ENCODE results near the gene UBE2G2.

The UBE2G2 gene

GRCh38 chr21:44823179-44823660 lies 21.6 kb upstream of the UBE2G2 start:
- no peaks in the 10 kb centered on the region for H3K27me3 ChIP-seq (ENCODE audit: control insufficient read depth in 5 of 5, insufficient read depth in 4 of 5, low read length in 5 of 5)
- H3K4me3 ChIP-seq (ENCODE audit: low read depth in 1 of 5, low read length in 5 of 5), result no peak overlapping the region
- no peak overlapping the region for H3K9ac ChIP-seq (ENCODE audit: low read length in 5 of 5)
- H3K4me1 ChIP-seq (ENCODE audit: control insufficient read depth in 5 of 5, insufficient read depth in 5 of 5, low read length in 5 of 5), result peaks cover 0 to 8% (median 4%) of the 10 kb centered on the region in 5 donors
- H3K9me3 ChIP-seq (ENCODE audit: control insufficient read depth in 5 of 5, low read length in 5 of 5), result peaks cover 12 to 57% (median 54%) of the 10 kb centered on the region in 5 donors
- no peak overlapping the region for H3K27ac ChIP-seq (ENCODE audit: low read depth, low read length)
- H3K36me3 ChIP-seq (ENCODE audit: control insufficient read depth in 5 of 5, insufficient read depth in 5 of 5, low read length in 5 of 5), result no peaks in the 10 kb centered on the region

GRCh38 chr21:44822484-44823178 lies 21.0 kb upstream of the UBE2G2 start:
- no peak overlapping the region for H3K4me3 ChIP-seq (ENCODE audit: low read depth in 1 of 5, low read length in 5 of 5)
- peaks cover 7 to 52% (median 48%) of the 10 kb centered on the region in 5 donors for H3K9me3 ChIP-seq (ENCODE audit: control insufficient read depth in 5 of 5, low read length in 5 of 5)
- H3K36me3 ChIP-seq (ENCODE audit: control insufficient read depth in 5 of 5, insufficient read depth in 5 of 5, low read length in 5 of 5), result no peaks in the 10 kb centered on the region
- H3K27ac ChIP-seq (ENCODE audit: low read depth, low read length), result no peak overlapping the region
- H3K4me1 ChIP-seq (ENCODE audit: control insufficient read depth in 5 of 5, insufficient read depth in 5 of 5, low read length in 5 of 5), result peaks cover 0 to 8% (median 4%) of the 10 kb centered on the region in 5 donors
- H3K27me3 ChIP-seq (ENCODE audit: control insufficient read depth in 5 of 5, insufficient read depth in 4 of 5, low read length in 5 of 5), result no peaks in the 10 kb centered on the region
- H3K9ac ChIP-seq (ENCODE audit: low read length in 5 of 5), result no peak overlapping the region

GRCh38 chr21:44820851-44821250 lies 19.2 kb upstream of the UBE2G2 start:
- H3K9me3 ChIP-seq (ENCODE audit: control insufficient read depth in 5 of 5, low read length in 5 of 5), result peaks cover 4 to 44% (median 41%) of the 10 kb centered on the region in 5 donors
- H3K4me3 ChIP-seq (ENCODE audit: low read depth in 1 of 5, low read length in 5 of 5), result no peak overlapping the region
- no peak overlapping the region for H3K27ac ChIP-seq (ENCODE audit: low read depth, low read length)
- peaks cover 0 to 24% (median 19%) of the 10 kb centered on the region in 5 donors for H3K4me1 ChIP-seq (ENCODE audit: control insufficient read depth in 5 of 5, insufficient read depth in 5 of 5, low read length in 5 of 5)
- H3K36me3 ChIP-seq (ENCODE audit: control insufficient read depth in 5 of 5, insufficient read depth in 5 of 5, low read length in 5 of 5), result no peaks in the 10 kb centered on the region
- no peaks in the 10 kb centered on the region for H3K27me3 ChIP-seq (ENCODE audit: control insufficient read depth in 5 of 5, insufficient read depth in 4 of 5, low read length in 5 of 5)
- H3K9ac ChIP-seq (ENCODE audit: low read length in 5 of 5), result no peak overlapping the region

- Histone ChIP-seq H3K27ac (ENCODE audit: low read depth, low read length) (no peak overlapping the region), H3K9ac (ENCODE audit: low read length in 5 of 5) (no peak overlapping the region), H3K9me3 (ENCODE audit: control insufficient read depth in 5 of 5, low read length in 5 of 5) (peaks cover 4 to 44% (median 41%) of the 10 kb centered on the region in 5 donors), H3K4me1 (ENCODE audit: control insufficient read depth in 5 of 5, insufficient read depth in 5 of 5, low read length in 5 of 5) (peaks cover 0 to 36% (median 28%) of the 10 kb centered on the region in 5 donors), H3K4me3 (ENCODE audit: low read depth in 1 of 5, low read length in 5 of 5) (no peak overlapping the region), H3K27me3 (ENCODE audit: control insufficient read depth in 5 of 5, insufficient read depth in 4 of 5, low read length in 5 of 5) (no peaks in the 10 kb centered on the region), H3K36me3 (ENCODE audit: control insufficient read depth in 5 of 5, insufficient read depth in 5 of 5, low read length in 5 of 5) (no peaks in the 10 kb centered on the region)
Observed at GRCh38 chr21:44819283-44820243, 17.9 kb upstream of the UBE2G2 start.

- Histone ChIP-seq H3K9ac (ENCODE audit: low read length in 5 of 5) (peak overlapping the region in 4 of 5 donors; percentile 73 to 87 (median 75)), H3K36me3 (ENCODE audit: control insufficient read depth in 5 of 5, insufficient read depth in 5 of 5, low read length in 5 of 5) (peaks cover 0 to 4% (median 3%) of the 10 kb centered on the region in 5 donors), H3K4me3 (ENCODE audit: low read depth in 1 of 5, low read length in 5 of 5) (peak overlapping the region in 4 of 5 donors; percentile 54 to 73 (median 64)), H3K27ac (ENCODE audit: low read depth, low read length) (peak overlapping the region; percentile 57), H3K27me3 (ENCODE audit: control insufficient read depth in 5 of 5, insufficient read depth in 4 of 5, low read length in 5 of 5) (no peaks in the 10 kb centered on the region), H3K4me1 (ENCODE audit: control insufficient read depth in 5 of 5, insufficient read depth in 5 of 5, low read length in 5 of 5) (peaks cover 0 to 36% (median 29%) of the 10 kb centered on the region in 5 donors), H3K9me3 (ENCODE audit: control insufficient read depth in 5 of 5, low read length in 5 of 5) (peaks cover 4 to 43% (median 38%) of the 10 kb centered on the region in 5 donors)
Observed at GRCh38 chr21:44818640-44819011, 17.0 kb upstream of the UBE2G2 start.

- H3K4me1 ChIP-seq (ENCODE audit: control insufficient read depth in 5 of 5, insufficient read depth in 5 of 5, low read length in 5 of 5), result peaks cover 0 to 36% (median 33%) of the 10 kb centered on the region in 5 donors
- H3K27ac ChIP-seq (ENCODE audit: low read depth, low read length), result peak within 1 kb of the TSS; percentile 57
- peak within 1 kb of the TSS in 4 of 5 donors; percentile 73 to 87 (median 75) for H3K9ac ChIP-seq (ENCODE audit: low read length in 5 of 5)
- H3K4me3 ChIP-seq (ENCODE audit: low read depth in 1 of 5, low read length in 5 of 5), result peak within 1 kb of the TSS in 4 of 5 donors; percentile 64 to 73 (median 69)
- H3K27me3 ChIP-seq (ENCODE audit: control insufficient read depth in 5 of 5, insufficient read depth in 4 of 5, low read length in 5 of 5), result no peaks in the 10 kb centered on the region
- peaks cover 0 to 9% (median 9%) of the 10 kb centered on the region in 5 donors for H3K36me3 ChIP-seq (ENCODE audit: control insufficient read depth in 5 of 5, insufficient read depth in 5 of 5, low read length in 5 of 5)
- peaks cover 4 to 38% (median 32%) of the 10 kb centered on the region in 5 donors for H3K9me3 ChIP-seq (ENCODE audit: control insufficient read depth in 5 of 5, low read length in 5 of 5)
Observed at GRCh38 chr21:44817914-44818639, 16.5 kb upstream of the UBE2G2 start, which contains the start of gene SUMO3. SUMO3 (minus strand) TSS chr21:44818062; CDS start chr21:44817968, 94 bp downstream.

- Histone ChIP-seq H3K4me1 (ENCODE audit: control insufficient read depth in 5 of 5, insufficient read depth in 5 of 5, low read length in 5 of 5) (peaks cover 0 to 36% (median 33%) of the 10 kb centered on the region in 5 donors), H3K9ac (ENCODE audit: low read length in 5 of 5) (peak overlapping the region in 2 of 5 donors; percentile 35 to 71), H3K9me3 (ENCODE audit: control insufficient read depth in 5 of 5, low read length in 5 of 5) (peaks cover 0 to 32% (median 27%) of the 10 kb centered on the region in 5 donors), H3K36me3 (ENCODE audit: control insufficient read depth in 5 of 5, insufficient read depth in 5 of 5, low read length in 5 of 5) (peaks cover 0 to 15% (median 15%) of the 10 kb centered on the region in 5 donors), H3K4me3 (ENCODE audit: low read depth in 1 of 5, low read length in 5 of 5) (peak overlapping the region in 4 of 5 donors; percentile 64 to 73 (median 69)), H3K27me3 (ENCODE audit: control insufficient read depth in 5 of 5, insufficient read depth in 4 of 5, low read length in 5 of 5) (no peaks in the 10 kb centered on the region), H3K27ac (ENCODE audit: low read depth, low read length) (no peak overlapping the region)
Observed at GRCh38 chr21:44817506-44817880, 15.9 kb upstream of the UBE2G2 start.

GRCh38 chr21:44816761-44817505 lies 15.3 kb upstream of the UBE2G2 start:
- Histone ChIP-seq H3K27me3 (ENCODE audit: control insufficient read depth in 5 of 5, insufficient read depth in 4 of 5, low read length in 5 of 5) (no peaks in the 10 kb centered on the region), H3K4me1 (ENCODE audit: control insufficient read depth in 5 of 5, insufficient read depth in 5 of 5, low read length in 5 of 5) (peaks cover 0 to 36% (median 33%) of the 10 kb centered on the region in 5 donors), H3K4me3 (ENCODE audit: low read depth in 1 of 5, low read length in 5 of 5) (peak overlapping the region; percentile 13 to 73 (median 68)), H3K9me3 (ENCODE audit: control insufficient read depth in 5 of 5, low read length in 5 of 5) (peaks cover 0 to 27% (median 22%) of the 10 kb centered on the region in 5 donors), H3K36me3 (ENCODE audit: control insufficient read depth in 5 of 5, insufficient read depth in 5 of 5, low read length in 5 of 5) (peaks cover 0 to 20% (median 15%) of the 10 kb centered on the region in 5 donors), H3K27ac (ENCODE audit: low read depth, low read length) (no peak overlapping the region), H3K9ac (ENCODE audit: low read length in 5 of 5) (peak overlapping the region in 2 of 5 donors; percentile 35 to 71)

Measured in subcutaneous abdominal adipose tissue (tissue), 5 donors.